Esophagus squamous epithelium (tissue), 4 donors: ENCODE data around the gene POLR1B.

Experiments used
- POLR2A ChIP-seq, 4 donors: fragments of 450-650 bp; IDR thresholded peaks; one replicate each; pipeline ENCODE4 v1.6.1; 2017; ENCODE audit warnings: antibody characterized with exemption in 4 of 4, mild to moderate bottlenecking in 4 of 4, moderate library complexity in 3 of 4
- TF ChIP-seq, protein P1 (sequence below), 6 experiments: fragments of 450-650 bp in 4 of 6; fragments of 200-600 bp in 2 of 6; sonication (generic) in 2 of 6; IDR thresholded peaks; one replicate each; pipeline ENCODE4 v1.5.1; 2016 to 2019; ENCODE audit warnings: antibody characterized with exemption in 6 of 6, mild to moderate bottlenecking in 4 of 6, moderate library complexity in 4 of 6

- TF ChIP-seq, protein P1, sequence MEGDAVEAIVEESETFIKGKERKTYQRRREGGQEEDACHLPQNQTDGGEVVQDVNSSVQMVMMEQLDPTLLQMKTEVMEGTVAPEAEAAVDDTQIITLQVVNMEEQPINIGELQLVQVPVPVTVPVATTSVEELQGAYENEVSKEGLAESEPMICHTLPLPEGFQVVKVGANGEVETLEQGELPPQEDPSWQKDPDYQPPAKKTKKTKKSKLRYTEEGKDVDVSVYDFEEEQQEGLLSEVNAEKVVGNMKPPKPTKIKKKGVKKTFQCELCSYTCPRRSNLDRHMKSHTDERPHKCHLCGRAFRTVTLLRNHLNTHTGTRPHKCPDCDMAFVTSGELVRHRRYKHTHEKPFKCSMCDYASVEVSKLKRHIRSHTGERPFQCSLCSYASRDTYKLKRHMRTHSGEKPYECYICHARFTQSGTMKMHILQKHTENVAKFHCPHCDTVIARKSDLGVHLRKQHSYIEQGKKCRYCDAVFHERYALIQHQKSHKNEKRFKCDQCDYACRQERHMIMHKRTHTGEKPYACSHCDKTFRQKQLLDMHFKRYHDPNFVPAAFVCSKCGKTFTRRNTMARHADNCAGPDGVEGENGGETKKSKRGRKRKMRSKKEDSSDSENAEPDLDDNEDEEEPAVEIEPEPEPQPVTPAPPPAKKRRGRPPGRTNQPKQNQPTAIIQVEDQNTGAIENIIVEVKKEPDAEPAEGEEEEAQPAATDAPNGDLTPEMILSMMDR (IDR thresholded peaks at IDR 0.05), result no peak
- peak in 1 of 4 donors; percentile 10 for TF ChIP-seq POLR2A (IDR thresholded peaks at IDR 0.05)
Measured at GRCh38 chr2:112623913-112624777, 81.9 kb downstream of the POLR1B start.
